ENCODE results near the gene SNAPC4. TPM values are rescaled to one million over a fixed set of nuclear protein-coding genes. Genes with fewer than 3 reads are reported as not detected.

SNAPC4 gene
- 10 to 100 TPM in 2 of 4 donors, 1 to 10 TPM in 2; 6.0 to 14.5 (median 10.1) TPM for total RNA-seq

DNA sequence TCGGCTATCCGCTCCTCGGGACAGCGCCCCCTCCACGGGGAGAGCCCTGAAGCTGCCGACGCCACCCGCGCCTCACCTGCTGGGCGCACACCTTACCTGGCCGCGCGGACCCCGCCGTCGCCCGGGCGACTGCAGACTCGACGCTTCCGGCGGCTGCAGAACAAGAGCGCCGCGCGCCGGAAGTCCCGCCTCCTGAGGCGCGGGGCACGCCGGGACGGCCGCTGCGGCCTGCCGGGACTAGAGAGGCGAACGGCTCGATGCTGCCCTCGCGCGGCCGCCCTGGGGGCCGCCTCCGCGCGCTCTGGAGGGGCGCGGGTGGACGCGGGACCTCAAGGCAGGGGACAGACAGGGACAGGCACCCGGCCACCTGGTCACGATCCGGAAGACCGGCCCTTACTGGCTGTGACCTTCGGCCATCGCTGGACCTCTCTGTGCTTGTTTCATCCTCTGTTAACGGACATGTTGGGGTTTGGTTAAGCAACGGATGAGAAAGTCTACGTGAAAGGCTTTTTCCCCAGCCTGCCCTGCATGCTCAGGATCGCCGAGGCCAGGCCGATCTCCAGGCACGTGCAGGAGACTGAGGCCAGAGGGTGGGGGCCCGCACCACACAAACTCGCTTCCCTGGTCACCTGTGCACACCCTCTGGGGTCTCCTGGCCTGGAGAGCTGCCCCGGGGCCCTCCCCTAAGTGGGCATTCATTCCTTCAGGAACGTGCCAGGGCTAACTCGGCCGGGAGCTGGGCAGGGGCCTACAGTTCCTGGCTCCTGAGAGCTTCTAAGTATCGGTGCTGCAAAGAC is at the start of gene SNAPC4:
TSS of gene SNAPC4 (minus strand) at position 133 of the 797 bp plus-strand sequence. CDS start 1,742 bp downstream, outside the sequence.
- H3K4me3 ChIP-seq = peak within 1 kb of the TSS; percentile 70 to 98 (median 94)
- no peaks in the 10 kb centered on the region for H3K27me3 ChIP-seq
- WGBS, 2 donors (ENCODE audit: low coverage in 1 of 2) = 14% methylated on average over 23 of the region's 71 CpGs; no CpG with 5 or more reads in 1 of the 2 donors
- H3K9me3 ChIP-seq = no peaks in the 10 kb centered on the region
- in situ Hi-C loops (cut with MboI; ENCODE audit: low pct_ligation_motif_present in 1 of 4, low pct_unique_long_range_greater_than_20kb in 1 of 4, low sequenced_read_pairs in 3 of 4) (no loop called here), intact Hi-C loops (cut with DNase I; ENCODE audit: low total_unique reads) (loop anchor here (10.0 kb wide), 1 partner anchor 65 kb away; no protein-coding TSS in a partner anchor)
- H3K4me1 ChIP-seq = peaks cover 10 to 39% (median 31%) of the 10 kb centered on the region in 4 donors
- TF ChIP-seq, protein P1, sequence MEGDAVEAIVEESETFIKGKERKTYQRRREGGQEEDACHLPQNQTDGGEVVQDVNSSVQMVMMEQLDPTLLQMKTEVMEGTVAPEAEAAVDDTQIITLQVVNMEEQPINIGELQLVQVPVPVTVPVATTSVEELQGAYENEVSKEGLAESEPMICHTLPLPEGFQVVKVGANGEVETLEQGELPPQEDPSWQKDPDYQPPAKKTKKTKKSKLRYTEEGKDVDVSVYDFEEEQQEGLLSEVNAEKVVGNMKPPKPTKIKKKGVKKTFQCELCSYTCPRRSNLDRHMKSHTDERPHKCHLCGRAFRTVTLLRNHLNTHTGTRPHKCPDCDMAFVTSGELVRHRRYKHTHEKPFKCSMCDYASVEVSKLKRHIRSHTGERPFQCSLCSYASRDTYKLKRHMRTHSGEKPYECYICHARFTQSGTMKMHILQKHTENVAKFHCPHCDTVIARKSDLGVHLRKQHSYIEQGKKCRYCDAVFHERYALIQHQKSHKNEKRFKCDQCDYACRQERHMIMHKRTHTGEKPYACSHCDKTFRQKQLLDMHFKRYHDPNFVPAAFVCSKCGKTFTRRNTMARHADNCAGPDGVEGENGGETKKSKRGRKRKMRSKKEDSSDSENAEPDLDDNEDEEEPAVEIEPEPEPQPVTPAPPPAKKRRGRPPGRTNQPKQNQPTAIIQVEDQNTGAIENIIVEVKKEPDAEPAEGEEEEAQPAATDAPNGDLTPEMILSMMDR (IDR thresholded peaks at IDR 0.05) = peak; percentile 74 to 98 (median 90)
- TF ChIP-seq EP300 (IDR thresholded peaks at IDR 0.05; ENCODE audit: low read depth) (no peak), POLR2AphosphoS5 (IDR thresholded peaks at IDR 0.05) (peak in 1 of 3 donors; percentile 79), POLR2A (IDR thresholded peaks at IDR 0.05) (peak; percentile 35)
- DNase-seq = peak; percentile 89
- peak within 1 kb of the TSS; percentile 66 to 81 (median 76) for H3K27ac ChIP-seq
- peaks cover 0 to 11% (median 3%) of the 10 kb centered on the region in 4 donors for H3K36me3 ChIP-seq

DNA sequence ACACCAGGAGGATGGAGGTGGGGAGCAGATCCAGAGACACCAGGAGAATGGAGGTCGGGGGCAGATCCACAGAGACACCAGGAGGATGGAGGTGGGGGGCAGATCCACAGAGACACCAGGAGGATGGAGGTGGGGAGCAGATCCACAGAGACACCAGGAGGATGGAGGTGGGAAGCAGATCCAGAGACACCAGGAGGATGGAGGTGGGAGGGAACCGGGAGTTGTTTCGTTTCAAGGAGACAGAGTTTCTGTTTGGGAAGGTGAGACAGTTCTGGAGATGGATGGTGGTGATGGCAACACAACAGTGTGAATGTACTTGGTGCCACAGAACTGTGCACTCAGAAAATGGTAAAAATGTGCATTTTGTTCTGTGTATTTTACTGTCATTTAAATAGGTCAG is 48.7 kb upstream of the SNAPC4 start:
- in situ Hi-C loops (cut with MboI; ENCODE audit: low pct_ligation_motif_present in 1 of 4, low pct_unique_long_range_greater_than_20kb in 1 of 4, low sequenced_read_pairs in 3 of 4) = no loop called here
- WGBS, 2 donors (ENCODE audit: low coverage in 1 of 2) = 94 to 95% methylated on average over 3 of the region's 3 CpGs
- no peaks in the 10 kb centered on the region for H3K27me3 ChIP-seq

GRCh38 chr9:136447173-136447778 is 47.3 kb upstream of the SNAPC4 start:
- TF ChIP-seq POLR2AphosphoS5 (IDR thresholded peaks at IDR 0.05) (no peak), EP300 (IDR thresholded peaks at IDR 0.05; ENCODE audit: low read depth) (no peak), POLR2A (IDR thresholded peaks at IDR 0.05) (no peak)
- TF ChIP-seq, protein P1 (IDR thresholded peaks at IDR 0.05) = no peak
- no peak for DNase-seq
- WGBS, 2 donors (ENCODE audit: low coverage in 1 of 2) = 91 to 94% methylated on average over 6 to 27 of the region's 27 CpGs
- intact Hi-C loops (cut with DNase I; ENCODE audit: low total_unique reads) (no loop called here), in situ Hi-C loops (cut with MboI; ENCODE audit: low pct_ligation_motif_present in 1 of 4, low pct_unique_long_range_greater_than_20kb in 1 of 4, low sequenced_read_pairs in 3 of 4) (no loop called here)
- H3K27me3 ChIP-seq = no peaks in the 10 kb centered on the region
- no peak overlapping the region for H3K4me3 ChIP-seq
- no peaks in the 10 kb centered on the region for H3K4me1 ChIP-seq
- no peaks in the 10 kb centered on the region for H3K9me3 ChIP-seq
- no peak overlapping the region for H3K27ac ChIP-seq
- H3K36me3 ChIP-seq = peaks cover 0 to 82% (median 35%) of the 10 kb centered on the region in 4 donors

More for the DNA sequence above, 48.7 kb upstream of the SNAPC4 start:
- Histone ChIP-seq H3K9me3 (no peaks in the 10 kb centered on the region), H3K4me1 (no peaks in the 10 kb centered on the region), H3K4me3 (no peak overlapping the region), H3K36me3 (peaks cover 0 to 79% (median 33%) of the 10 kb centered on the region in 4 donors), H3K27ac (no peak overlapping the region)
- intact Hi-C loops (cut with DNase I; ENCODE audit: low total_unique reads) = no loop called here
- no peak for DNase-seq
- TF ChIP-seq EP300 (IDR thresholded peaks at IDR 0.05; ENCODE audit: low read depth) = no peak
- no peak for TF ChIP-seq POLR2AphosphoS5 (IDR thresholded peaks at IDR 0.05)
- no peak for TF ChIP-seq POLR2A (IDR thresholded peaks at IDR 0.05)
- TF ChIP-seq, protein P1 (IDR thresholded peaks at IDR 0.05) = no peak

DNA sequence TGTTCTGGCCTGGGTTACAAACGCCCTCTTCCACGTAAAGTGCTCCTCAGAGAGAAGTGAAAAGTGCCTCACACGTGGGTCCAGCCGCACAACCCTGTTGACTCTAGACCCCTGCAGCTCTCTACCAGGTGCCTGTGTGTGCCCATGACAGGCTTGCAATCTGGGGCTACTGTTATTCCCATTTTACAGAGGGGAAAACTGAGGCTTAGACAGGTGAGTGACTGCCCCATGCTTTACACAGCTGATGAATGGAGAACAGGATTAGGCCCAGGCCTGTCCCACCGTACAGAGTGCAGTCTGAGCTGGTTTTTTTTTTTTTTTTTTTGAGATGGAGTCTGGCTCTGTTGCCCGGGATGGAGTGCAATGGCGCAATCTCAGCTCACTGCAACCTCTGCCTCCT is 45.8 kb upstream of the SNAPC4 start:
- H3K4me1 ChIP-seq = no peaks in the 10 kb centered on the region
- no peak for DNase-seq
- H3K27me3 ChIP-seq = no peaks in the 10 kb centered on the region
- H3K9me3 ChIP-seq = no peaks in the 10 kb centered on the region
- intact Hi-C loops (cut with DNase I; ENCODE audit: low total_unique reads) = no loop called here
- H3K4me3 ChIP-seq = no peak overlapping the region
- H3K27ac ChIP-seq = no peak overlapping the region
- in situ Hi-C loops (cut with MboI; ENCODE audit: low pct_ligation_motif_present in 1 of 4, low pct_unique_long_range_greater_than_20kb in 1 of 4, low sequenced_read_pairs in 3 of 4) = no loop called here
- 94 to 96% methylated on average over 5 to 7 of the region's 7 CpGs for WGBS, 2 donors (ENCODE audit: low coverage in 1 of 2)
- TF ChIP-seq, protein P1 (IDR thresholded peaks at IDR 0.05) = no peak
- peaks cover 0 to 71% (median 31%) of the 10 kb centered on the region in 4 donors for H3K36me3 ChIP-seq

All from transverse colon (tissue), 4 donors.